Heart left ventricle (tissue), 16 donors: Measurements from ENCODE around the gene WDCP. TPM values are rescaled to one million over a fixed set of nuclear protein-coding genes. Genes with fewer than 3 reads are reported as not detected.

Source experiments
- ATAC-seq, 4 donors: fragments of 200-7000 bp; cut with Tn5 transposase; one replicate each; pipeline ENCODE4 v1.9.1; 2020 to 2022; ENCODE audit warnings: moderate library complexity in 4 of 4, mild to moderate bottlenecking in 3 of 4, moderate number of reproducible peaks in 1 of 4
- DNase-seq, 5 donors: peaks; one replicate each; pipeline ENCODE4 v3.0.0-alpha.2; 2020
- H3K27ac ChIP-seq, 12 donors: fragments of 200-600 bp; sonication (generic) in 4 of 12; one replicate each; pipeline versions ENCODE4 v1.5.0 to v1.8.0; 2016 to 2022; ENCODE audit warnings: mild to moderate bottlenecking in 2 of 12
- H3K27me3 ChIP-seq, 9 donors: fragments of 200-600 bp; sonication (generic) in 2 of 9; one replicate each; pipeline versions ENCODE4 v1.5.1 to v1.8.0; 2016 to 2022; ENCODE audit warnings: mild to moderate bottlenecking in 3 of 9
- H3K36me3 ChIP-seq, 9 donors: fragments of 200-600 bp; sonication (generic) in 2 of 9; one replicate each; pipeline versions ENCODE4 v1.5.0 to v1.8.0; 2018 to 2022; ENCODE audit warnings: mild to moderate bottlenecking in 2 of 9
- H3K4me1 ChIP-seq, 12 donors: fragments of 200-600 bp; sonication (generic) in 4 of 12; one replicate each; pipeline versions ENCODE4 v1.5.0 to v1.8.0; 2016 to 2022; ENCODE audit warnings: mild to moderate bottlenecking in 3 of 12
- H3K4me3 ChIP-seq, 12 donors: fragments of 200-600 bp; sonication (generic) in 4 of 12; one replicate each; pipeline versions ENCODE4 v1.5.0 to v1.8.0; 2017 to 2022; ENCODE audit warnings: mild to moderate bottlenecking in 9 of 12, moderate library complexity in 4 of 12
- H3K9me3 ChIP-seq, 12 donors: fragments of 200-600 bp; sonication (generic) in 4 of 12; one replicate each; pipeline versions ENCODE4 v1.5.0 to v1.8.0; 2016 to 2022; ENCODE audit warnings: mild to moderate bottlenecking in 1 of 12
- POLR2A ChIP-seq, 2 donors: fragments of 450-650 bp; IDR thresholded peaks; one replicate each; pipeline ENCODE4 v1.6.1; 2017; ENCODE audit warnings: antibody characterized with exemption in 2 of 2, mild to moderate bottlenecking in 2 of 2, moderate library complexity in 2 of 2
- WGBS, 4 donors: extraction: QIAGEN DNeasy Blood & Tissue Kit in 2 of 4; methylation state at CpG; one replicate each; pipeline versions ENCODE4 v1.1.5 to v1.1.7; 2013 to 2018; 5-methylcytosine and 5-hydroxymethylcytosine counted together
- intact Hi-C, 10 donors: fragments of 100-400 bp; cut with DNase I; formaldehyde crosslinking; loops; one replicate each; pipeline versions ENCODE4 v1.11.1 to v1.14.2; 2022
- polyA plus RNA-seq, 2 donors: library from polyadenylated mRNA; stranded (reverse); fragments of 200-250 nt; gene quantifications; one replicate each; pipeline ENCODE4 v1.2.3, GENCODE V29; 2013
- total RNA-seq, 9 donors: library from RNA; depleted of rRNA in 2 of 9; stranded (reverse); fragments of >200 nt in 2 of 9; fragmentation: NEBNext Ultra II Directional in 3 of 9; extraction: Animal tissue kit (Norgen Biotek cat#: 25700) in 3 of 9; gene quantifications; one replicate each; pipeline versions ENCODE4 v1.1.0 to v1.2.4, GENCODE V29; 2016 to 2023
- TF ChIP-seq, protein P1 (sequence below), 12 donors: fragments of 200-600 bp; sonication (generic) in 4 of 12; IDR thresholded peaks; one replicate each; pipeline versions ENCODE4 v1.5.0 to v1.8.0; 2018 to 2022; ENCODE audit warnings: antibody characterized with exemption in 12 of 12, mild to moderate bottlenecking in 5 of 12
- donor health status: ischemic (EF 13 %, LVEDD 7.1; RV severe dilation, severe dysfunction).
- donor health status: healthy with polysubstance abuse.
- donor health status: DM: no; HTN: yes; CAD: no.
- donor health status: DM: no; HTN: no; CAD: no.
- donor health status: ischemic (EF 25% LVEDD 6.9; RV normal size, moderate dysfunction).
- donor health status: ischemic (EF 25% LVEDD 5.7; RV mildly dilated, moderate dysfunction).
- donor health status: healthy.
- donor health status: DM: yes; HTN: yes; CAD: no.
- donor health status: ischemic (EF 35%, LVEDD 5.7; RV mildly dilated, moderate dysfunction).
- donor health status: nonischemic (EF 11% LVEDD 7.7; RV severe dilation, severe dysfunction).
- donor health status: DM: yes; HTN: yes; CAD: no.
- donor health status: PGD.
- donor health status: ischemic (EF 29% LVEDD 5.4; RV normal size, mild dysfunction).
- donor health status: nonischemic (EF 23%, LVEDD 6.1; RV moderate dilation, normal function).

Gene WDCP
- total and polyA plus RNA-seq, 11 donors: 1.9 to 9.8 (median 5.9) TPM

DNA sequence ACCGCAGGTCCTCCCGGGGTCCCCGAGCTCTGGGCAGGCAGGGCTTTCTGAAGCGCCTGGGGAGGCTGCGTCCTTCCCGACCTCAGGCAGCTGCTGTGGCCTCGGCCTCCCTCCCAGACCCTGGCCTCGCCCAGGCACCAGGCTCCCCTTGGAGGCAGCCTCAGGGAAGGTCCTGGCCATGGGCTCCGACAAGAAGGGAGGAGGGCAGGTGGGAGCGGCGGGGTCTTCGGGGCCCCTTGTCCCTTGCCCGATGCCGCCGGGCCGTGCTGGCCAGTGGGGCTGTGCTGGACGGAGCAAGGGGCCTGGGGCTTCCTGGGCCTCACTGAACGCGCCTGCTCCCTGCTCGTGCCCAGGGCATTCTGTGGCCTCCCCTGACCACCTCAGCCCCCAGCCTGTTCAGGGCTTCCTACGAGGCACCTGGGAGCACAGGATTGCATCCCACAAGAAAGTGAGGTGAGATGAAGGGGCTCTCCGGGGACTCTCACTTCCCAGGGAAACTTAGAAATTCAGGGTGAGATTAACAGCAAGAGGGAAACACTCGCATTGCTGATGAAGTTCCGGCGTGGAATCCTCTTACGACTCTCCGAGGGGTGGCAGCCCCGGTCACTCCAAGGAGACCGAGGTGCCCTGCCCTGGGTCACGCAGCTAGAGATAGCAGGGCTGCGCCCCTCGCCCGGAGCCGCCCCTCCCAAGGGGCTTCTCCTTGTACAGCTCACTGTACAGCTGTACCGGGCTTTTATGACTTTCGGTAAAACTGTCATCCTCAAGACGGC, 36.5 kb downstream of the WDCP start:
- intact Hi-C loops: no loop called here
- Histone ChIP-seq H3K36me3 (no peaks in the 10 kb centered on the region), H3K4me1 (peaks cover 0 to 15% (median 8%) of the 10 kb centered on the region in 12 donors), H3K27me3 (peaks cover 8 to 26% (median 20%) of the 10 kb centered on the region in 9 donors), H3K4me3 (peak overlapping the region in 10 of 12 donors; percentile 33 to 54 (median 48)), H3K9me3 (no peaks in the 10 kb centered on the region), H3K27ac (no peak overlapping the region)
- TF ChIP-seq POLR2A (IDR thresholded peaks at IDR 0.05): no peak
- TF ChIP-seq, protein P1, sequence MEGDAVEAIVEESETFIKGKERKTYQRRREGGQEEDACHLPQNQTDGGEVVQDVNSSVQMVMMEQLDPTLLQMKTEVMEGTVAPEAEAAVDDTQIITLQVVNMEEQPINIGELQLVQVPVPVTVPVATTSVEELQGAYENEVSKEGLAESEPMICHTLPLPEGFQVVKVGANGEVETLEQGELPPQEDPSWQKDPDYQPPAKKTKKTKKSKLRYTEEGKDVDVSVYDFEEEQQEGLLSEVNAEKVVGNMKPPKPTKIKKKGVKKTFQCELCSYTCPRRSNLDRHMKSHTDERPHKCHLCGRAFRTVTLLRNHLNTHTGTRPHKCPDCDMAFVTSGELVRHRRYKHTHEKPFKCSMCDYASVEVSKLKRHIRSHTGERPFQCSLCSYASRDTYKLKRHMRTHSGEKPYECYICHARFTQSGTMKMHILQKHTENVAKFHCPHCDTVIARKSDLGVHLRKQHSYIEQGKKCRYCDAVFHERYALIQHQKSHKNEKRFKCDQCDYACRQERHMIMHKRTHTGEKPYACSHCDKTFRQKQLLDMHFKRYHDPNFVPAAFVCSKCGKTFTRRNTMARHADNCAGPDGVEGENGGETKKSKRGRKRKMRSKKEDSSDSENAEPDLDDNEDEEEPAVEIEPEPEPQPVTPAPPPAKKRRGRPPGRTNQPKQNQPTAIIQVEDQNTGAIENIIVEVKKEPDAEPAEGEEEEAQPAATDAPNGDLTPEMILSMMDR (IDR thresholded peaks at IDR 0.05): no peak
- peak in 2 of 4 donors; percentile 20 to 53 for ATAC-seq
- no peak for DNase-seq
- 50 to 81% (median 65%) methylated on average over 11 to 37 of the region's 37 CpGs for WGBS, 4 donors

- no peak for TF ChIP-seq POLR2A (IDR thresholded peaks at IDR 0.05)
- TF ChIP-seq, protein P1 (IDR thresholded peaks at IDR 0.05): no peak
- peaks cover 0 to 15% (median 8%) of the 10 kb centered on the region in 12 donors for H3K4me1 ChIP-seq
- 0 to 4% (median 3%) methylated on average over 6 to 75 of the region's 75 CpGs for WGBS, 4 donors
- H3K36me3 ChIP-seq: no peaks in the 10 kb centered on the region
- peak in 2 of 4 donors; percentile 41 to 42 for ATAC-seq
- peak within 1 kb of the TSS; percentile 27 to 54 (median 46) for H3K4me3 ChIP-seq
- no peaks in the 10 kb centered on the region for H3K9me3 ChIP-seq
- no peak for DNase-seq
- intact Hi-C loops: no loop called here
- H3K27me3 ChIP-seq: peaks cover 8 to 26% (median 20%) of the 10 kb centered on the region in 9 donors
- H3K27ac ChIP-seq: no peak within 1 kb of the TSS
Measured at GRCh38 chr2:24009680-24010476, 37.3 kb downstream of the WDCP start, which contains the start of gene MFSD2B. Gene MFSD2B, plus strand, starts transcription at chr2:24010085. Its CDS starts 12 bp downstream, at chr2:24010097.

GRCh38 chr2:24009367-24009679, 37.9 kb downstream of the WDCP start:
- peaks cover 8 to 26% (median 20%) of the 10 kb centered on the region in 9 donors for H3K27me3 ChIP-seq
- TF ChIP-seq, protein P1 (IDR thresholded peaks at IDR 0.05): no peak
- no peak for TF ChIP-seq POLR2A (IDR thresholded peaks at IDR 0.05)
- H3K36me3 ChIP-seq: no peaks in the 10 kb centered on the region
- intact Hi-C loops: no loop called here
- DNase-seq: no peak
- ATAC-seq: no peak
- peaks cover 0 to 15% (median 8%) of the 10 kb centered on the region in 12 donors for H3K4me1 ChIP-seq
- WGBS, 4 donors: 63 to 78% (median 72%) methylated on average over 9 of the region's 9 CpGs
- H3K9me3 ChIP-seq: no peaks in the 10 kb centered on the region
- H3K27ac ChIP-seq: no peak overlapping the region
- H3K4me3 ChIP-seq: peak overlapping the region in 6 of 12 donors; percentile 33 to 54 (median 48)
